Motor neuron (in vitro differentiated cells): ENCODE data around the gene C2CD3. TPM values are rescaled to one million over a fixed set of nuclear protein-coding genes. Genes with fewer than 3 reads are reported as not detected.
"Not testable (repeated sequence)": the region's sequence is repeated elsewhere in the genome, so short reads cannot be mapped to it uniquely, and the experiment has no call there.

Experiments
- ATAC-seq, 8 experiments: fragments of 200-7000 bp; cut with Tn5 transposase; replicated peaks in 6 of 8; 2 replicates each; pipeline ENCODE4 v1.8.0; 2021; ENCODE audit warnings: mild to moderate bottlenecking in 8 of 8, moderate library complexity in 8 of 8
- H3K27ac ChIP-seq, 2 donors: fragments of 250-450 bp; sonication (Bioruptor Pico); 2 replicates each; pipeline ENCODE4 v1.9.0; 2021; ENCODE audit warnings: antibody characterized with exemption in 2 of 2, mild to moderate bottlenecking in 2 of 2, moderate library complexity in 1 of 2
- H3K4me1 ChIP-seq, 2 donors: fragments of 250-450 bp; sonication (Bioruptor Pico); replicated peaks in 1 of 2; 2 replicates each; pipeline ENCODE4 v1.6.1; 2021; ENCODE audit warnings: antibody characterized with exemption in 2 of 2, mild to moderate bottlenecking in 2 of 2, moderate library complexity in 1 of 2
- H3K4me3 ChIP-seq, 5 donors: fragments of 250-450 bp; sonication (Bioruptor Pico); 2 replicates each; pipeline ENCODE4 v1.9.0; 2021; ENCODE audit warnings: antibody characterized with exemption in 5 of 5, mild to moderate bottlenecking in 5 of 5, moderate library complexity in 4 of 5
- WGBS, 10 experiments: fragments of 450-650 bp; shearing (Covaris generic); methylation state at CpG; one replicate each; pipeline ENCODE4 v1.0.0; 2022; 5-methylcytosine and 5-hydroxymethylcytosine counted together
- in situ Hi-C, 9 experiments: fragments of 400-800 bp; cut with MboI; loops; one replicate each; pipeline ENCODE4 v1.15.0; 2021; ENCODE audit warnings: low sequenced_read_pairs in 9 of 9, low pct_unique_long_range_greater_than_20kb in 2 of 9; ENCODE audit not compliant: unreplicated experiment in 9 of 9
- total RNA-seq, 8 experiments: library from RNA; unstranded; fragments of 300-600 nt; gene quantifications; 2 replicates each; pipeline versions ENCODE4 v1.2.3 to v1.2.4, GENCODE V29; 2022

Gene C2CD3
- total RNA-seq, 8 experiments from 2014 or later = 8.0 to 26.3 (median 15.2) TPM

DNA sequence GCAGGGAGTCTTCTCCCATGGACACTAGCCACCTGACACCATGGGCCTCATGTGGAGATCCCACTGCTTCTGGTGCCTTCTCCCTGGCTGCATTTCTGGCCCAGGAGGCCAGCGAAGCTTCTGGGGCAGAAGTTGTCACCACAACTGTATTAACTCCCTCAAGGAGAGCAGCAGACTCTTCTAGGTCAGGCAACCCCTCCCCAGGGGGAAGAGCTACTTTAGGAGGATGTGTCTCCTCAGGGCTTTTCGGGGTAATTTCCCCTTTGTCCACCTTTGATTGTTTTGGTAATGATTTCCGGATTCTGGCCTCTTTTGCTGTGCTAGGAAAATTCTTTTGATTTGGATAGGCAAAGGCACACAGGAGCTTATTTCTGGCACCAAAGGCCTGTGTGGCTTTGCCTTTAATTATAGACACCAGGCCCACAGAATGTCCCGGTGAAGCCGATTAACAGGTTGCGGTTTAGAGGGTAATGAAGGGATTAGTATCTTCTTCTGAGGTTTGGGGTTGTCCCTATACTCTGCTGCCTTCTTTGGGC, 179.3 kb downstream of the C2CD3 start:
- Histone ChIP-seq H3K4me3 (no peak overlapping the region), H3K27ac (no peak overlapping the region), H3K4me1 (no peaks in the 10 kb centered on the region)
- 71 to 79% (median 76%) methylated on average over 3 to 6 of the region's 6 CpGs; no CpG with 5 or more reads in 6 of the 10 experiments for WGBS, 10 experiments
- no peak for ATAC-seq
- in situ Hi-C loops = no loop called here

DNA sequence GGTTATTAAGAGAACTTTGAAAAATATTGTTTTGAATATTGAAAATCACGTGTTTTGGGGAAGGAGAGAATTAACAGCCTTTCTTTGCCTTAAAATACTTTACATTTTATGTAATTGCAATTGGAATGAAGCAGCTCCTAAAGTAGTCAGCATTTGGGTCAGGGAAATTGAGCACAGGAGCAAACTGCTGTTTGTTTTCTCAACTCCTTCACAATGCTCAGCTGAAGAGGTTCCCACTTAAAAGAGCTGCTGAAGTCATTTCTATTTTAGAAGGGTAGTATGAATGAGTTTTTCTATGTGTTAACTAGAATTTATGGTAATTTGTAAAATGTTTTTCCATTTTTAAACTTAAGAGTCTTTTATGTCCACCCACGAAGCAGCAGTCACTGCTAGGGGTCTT, 180.1 kb downstream of the C2CD3 start:
- ATAC-seq = no peak
- H3K4me1 ChIP-seq = no peaks in the 10 kb centered on the region
- no peak overlapping the region for H3K4me3 ChIP-seq
- no peak overlapping the region for H3K27ac ChIP-seq
- WGBS, 10 experiments = 0 to 83% (median 41%) methylated on average over 1 to 2 of the region's 2 CpGs; no CpG with 5 or more reads in 3 of the 10 experiments
- in situ Hi-C loops = no loop called here

DNA sequence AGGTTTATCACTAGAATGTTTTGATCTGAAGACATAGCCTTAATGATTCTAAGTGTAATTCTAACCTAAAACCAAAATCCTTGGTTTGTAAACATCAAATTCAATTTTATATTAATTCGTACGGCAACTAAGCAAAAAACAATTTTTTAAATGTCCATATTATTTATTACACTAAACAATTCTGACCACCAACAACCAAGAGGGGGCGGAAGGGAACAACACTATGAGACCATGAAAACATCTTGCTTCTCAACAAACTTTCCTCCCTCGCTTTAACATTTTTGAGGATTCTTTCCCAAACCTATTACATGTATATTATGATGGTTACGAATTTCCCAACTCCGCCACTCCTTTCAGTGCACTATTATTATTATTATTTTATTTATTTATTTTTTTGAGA, 181.6 kb downstream of the C2CD3 start:
- 75 to 96% (median 88%) methylated on average over 3 to 6 of the region's 6 CpGs for WGBS, 10 experiments
- Histone ChIP-seq H3K4me3 (no peak overlapping the region), H3K27ac (no peak overlapping the region), H3K4me1 (peaks cover 0 to under 1% of the 10 kb centered on the region in 2 donors)
- in situ Hi-C loops = no loop called here
- ATAC-seq = no peak

DNA sequence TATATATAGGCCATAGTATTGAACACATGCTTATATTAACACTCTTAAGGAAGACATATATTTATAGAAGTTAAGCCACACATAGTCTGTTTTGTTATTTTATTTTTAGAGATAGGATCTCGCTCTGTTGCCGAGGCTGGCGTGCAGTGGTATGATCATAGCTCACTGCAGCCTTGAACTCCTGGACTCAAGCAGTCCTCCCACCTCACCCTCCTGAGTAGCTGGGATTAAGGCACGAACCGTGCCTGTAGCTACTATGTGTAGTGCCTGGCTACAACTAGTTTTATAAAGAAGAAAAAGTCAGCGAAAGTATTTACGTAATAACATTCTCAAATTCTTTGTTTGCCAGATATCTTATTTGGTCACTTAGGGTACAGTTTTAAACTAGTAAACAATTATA, 182.6 kb downstream of the C2CD3 start:
- Histone ChIP-seq H3K27ac (no peak overlapping the region), H3K4me1 (peaks cover 3 to 6% of the 10 kb centered on the region in 2 donors), H3K4me3 (no peak overlapping the region)
- no peak for ATAC-seq
- 81 to 100% (median 97%) methylated on average over 2 to 7 of the region's 7 CpGs; no CpG with 5 or more reads in 2 of the 10 experiments for WGBS, 10 experiments
- in situ Hi-C loops = no loop called here

DNA sequence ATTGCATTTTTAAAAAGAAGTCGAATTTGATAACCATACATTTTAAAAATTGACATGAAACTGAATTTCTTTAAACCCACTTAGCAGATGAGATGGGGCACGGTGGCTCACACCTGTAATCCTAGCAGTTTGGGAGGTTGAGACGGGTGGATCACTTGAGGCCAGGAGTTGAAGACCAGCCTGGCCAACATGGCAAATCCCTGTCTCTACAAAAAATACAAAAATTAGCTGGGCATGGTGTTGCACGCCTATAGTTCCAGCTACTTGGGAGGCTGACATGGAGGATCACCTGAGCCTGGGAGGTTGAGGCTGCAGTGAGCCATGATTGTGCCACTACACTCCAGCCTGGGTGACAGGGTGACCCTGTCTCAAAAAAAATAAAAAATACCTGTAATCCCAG, 185.1 kb downstream of the C2CD3 start:
- ATAC-seq, H3K27ac ChIP-seq, H3K4me3 ChIP-seq, in situ Hi-C loops: not testable (repeated sequence)
- WGBS, 10 experiments = 27 to 100% (median 75%) methylated on average over 1 to 3 of the region's 4 CpGs
- peaks cover 3 to 11% of the 10 kb centered on the region in 2 donors for H3K4me1 ChIP-seq

DNA sequence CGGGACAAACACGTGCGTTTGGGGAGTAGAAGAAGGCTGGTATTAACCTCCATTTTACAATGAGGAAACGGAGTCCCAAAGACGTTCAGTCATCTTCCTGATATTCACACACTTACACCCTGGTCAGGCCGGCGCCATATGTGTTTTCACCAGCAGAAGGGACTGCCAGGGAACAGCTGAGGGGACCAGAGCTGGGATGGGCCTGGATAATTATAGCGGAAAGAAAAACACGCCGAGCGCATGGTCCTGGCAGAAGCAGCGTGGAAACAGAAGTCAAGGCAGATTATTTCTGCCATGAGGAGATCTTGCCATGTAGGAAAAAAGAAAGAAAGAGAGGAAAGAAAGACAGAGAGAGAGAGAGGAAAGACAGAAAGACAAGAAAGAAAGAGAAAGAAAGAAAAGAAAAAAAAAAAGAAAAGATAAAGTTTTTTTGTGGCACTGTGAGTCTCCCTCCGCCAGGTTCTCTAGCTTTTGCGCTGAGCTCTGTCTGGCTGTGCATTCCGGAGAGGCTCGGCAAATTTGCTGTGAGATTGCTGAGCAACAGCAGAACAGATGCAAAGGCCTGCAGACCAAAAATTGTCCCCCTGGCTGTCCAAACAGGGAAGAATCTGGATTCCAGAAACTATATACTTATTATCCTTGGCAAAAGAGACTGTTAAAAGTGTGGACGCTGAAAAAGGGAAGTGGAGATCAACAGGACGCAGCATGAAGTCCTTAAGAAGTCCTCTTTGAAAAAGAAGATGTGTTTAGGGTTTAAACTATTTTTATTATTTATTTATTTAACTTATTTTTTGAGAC, 186.9 kb downstream of the C2CD3 start:
- no peak for ATAC-seq
- in situ Hi-C loops = no loop called here
- WGBS, 10 experiments = 49 to 96% (median 66%) methylated on average over 4 to 16 of the region's 18 CpGs
- Histone ChIP-seq H3K4me3 (peak overlapping the region; percentile 43 to 53 (median 51)), H3K4me1 (peaks cover 3 to 11% of the 10 kb centered on the region in 2 donors), H3K27ac (peak overlapping the region in 1 of 2 donors; percentile 30)

DNA sequence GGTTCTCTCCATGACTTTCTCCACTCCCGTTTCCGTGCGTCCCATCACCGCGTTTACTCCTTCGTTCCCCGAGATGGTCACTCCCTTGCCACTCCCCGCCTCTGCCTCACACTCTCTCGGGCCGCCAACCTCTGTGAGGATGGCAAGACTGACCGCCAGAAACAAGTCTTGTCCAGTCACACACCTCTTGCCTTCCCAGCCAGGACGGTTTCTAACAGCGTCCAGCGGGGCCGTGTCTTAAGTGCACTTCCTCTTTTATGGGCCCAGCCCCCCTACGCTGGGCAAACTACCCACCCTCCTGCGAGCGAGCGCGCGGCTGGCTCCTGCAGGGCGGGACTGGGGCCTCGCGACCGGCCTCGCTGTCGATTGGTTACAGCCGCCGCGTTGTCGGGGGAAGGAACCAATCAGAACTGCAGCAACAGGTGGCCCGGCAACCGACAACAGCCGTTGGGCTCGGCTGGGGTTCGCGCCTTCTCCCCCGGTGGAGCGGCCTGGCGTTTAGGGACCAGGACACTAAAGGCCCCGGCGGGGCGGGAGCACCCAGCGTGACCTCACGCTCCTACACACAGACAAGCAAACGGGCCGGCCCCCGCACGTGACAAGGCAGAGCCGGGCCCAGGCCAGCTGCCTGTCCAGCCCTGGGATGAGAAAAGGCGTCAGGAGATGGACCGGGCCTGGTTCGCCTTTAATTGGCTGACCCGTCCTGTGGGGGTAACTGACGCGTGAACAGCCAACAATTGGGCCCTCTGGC, 187.6 kb downstream of the C2CD3 start:
- in situ Hi-C loops = no loop called here
- WGBS, 10 experiments = 0 to 2% (median 0%) methylated on average over 1 to 9 of the region's 56 CpGs; no CpG with 5 or more reads in 3 of the 10 experiments
- Histone ChIP-seq H3K4me3 (peak overlapping the region; percentile 43 to 53 (median 51)), H3K27ac (peak overlapping the region in 1 of 2 donors; percentile 66), H3K4me1 (peaks cover 3 to 11% of the 10 kb centered on the region in 2 donors)
- ATAC-seq = peak; percentile 82 to 93 (median 88)

DNA sequence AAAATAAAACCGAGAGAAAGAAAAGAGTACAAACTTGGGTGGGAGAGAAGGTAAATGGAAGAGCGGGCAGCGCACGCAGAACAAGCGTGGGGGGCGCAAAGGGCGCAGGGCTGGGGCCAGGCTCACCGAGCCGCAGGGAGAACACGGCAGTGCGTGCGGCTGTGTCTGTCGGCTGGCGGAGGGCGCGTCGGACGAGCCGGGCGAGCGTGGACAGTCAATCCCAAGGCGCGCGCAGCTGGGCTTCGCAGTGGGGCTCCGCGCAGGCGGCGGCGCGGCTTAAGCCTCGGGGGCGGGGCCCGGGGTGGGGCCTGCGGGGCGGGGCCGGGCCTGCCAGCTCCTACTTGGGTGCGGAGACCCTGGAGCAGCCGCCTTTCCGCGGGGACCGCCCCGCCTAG, 188.2 kb downstream of the C2CD3 start, which contains the start of gene UCP2:
UCP2 (minus strand) TSS at position 249 of the 395 bp plus-strand sequence. CDS start 4,465 bp downstream, outside the sequence.
- peaks cover 3 to 11% of the 10 kb centered on the region in 2 donors for H3K4me1 ChIP-seq
- in situ Hi-C loops = no loop called here
- WGBS, 10 experiments = 0% methylated on average over 1 to 11 of the region's 43 CpGs; no CpG with 5 or more reads in 3 of the 10 experiments
- ATAC-seq = peak; percentile 65 to 87 (median 80)
- peak within 1 kb of the TSS; percentile 43 to 53 (median 51) for H3K4me3 ChIP-seq
- peak within 1 kb of the TSS in 1 of 2 donors; percentile 66 for H3K27ac ChIP-seq

DNA sequence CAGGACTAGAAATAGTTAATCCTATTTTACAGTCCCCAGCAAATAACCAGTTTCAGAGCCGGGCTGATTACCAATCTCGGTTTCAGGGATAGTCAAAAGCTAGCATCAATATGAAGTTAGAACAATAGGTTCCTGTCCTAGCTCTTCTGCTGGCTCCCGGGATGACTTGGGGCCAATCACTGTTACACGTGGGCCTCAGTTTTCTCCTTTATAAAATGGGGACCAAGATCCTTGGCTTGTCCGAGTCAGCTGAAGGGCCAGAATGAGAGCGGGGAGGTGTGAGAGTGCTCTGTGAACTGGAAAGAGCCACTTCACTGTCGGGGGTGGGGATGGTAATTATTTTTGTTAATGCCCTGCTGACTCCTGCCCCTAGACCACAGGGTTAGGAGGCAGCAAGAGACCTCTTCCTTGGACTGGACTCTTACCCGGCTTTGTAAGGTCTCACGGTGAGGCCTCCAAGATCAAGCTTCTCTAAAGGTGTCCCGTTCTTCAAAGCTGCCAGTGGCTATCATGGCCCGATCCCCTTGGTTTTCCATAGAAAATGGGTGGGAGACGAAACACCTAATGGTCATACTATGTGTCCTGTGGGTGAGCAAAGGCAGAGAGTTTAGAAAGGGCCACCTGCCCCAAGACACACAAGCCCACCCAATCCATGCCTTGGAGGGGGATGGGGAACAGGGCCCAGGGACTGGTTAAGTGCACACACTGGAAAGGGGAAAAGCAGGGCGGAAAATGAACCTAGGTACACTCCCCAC, 189.6 kb downstream of the C2CD3 start:
- in situ Hi-C loops = no loop called here
- WGBS, 10 experiments = 33 to 100% (median 80%) methylated on average over 1 to 7 of the region's 13 CpGs; no CpG with 5 or more reads in 1 of the 10 experiments
- peaks cover 3 to 11% of the 10 kb centered on the region in 2 donors for H3K4me1 ChIP-seq
- H3K27ac ChIP-seq = no peak overlapping the region
- ATAC-seq = no peak
- peak overlapping the region in 2 of 5 donors; percentile 51 to 53 for H3K4me3 ChIP-seq

DNA sequence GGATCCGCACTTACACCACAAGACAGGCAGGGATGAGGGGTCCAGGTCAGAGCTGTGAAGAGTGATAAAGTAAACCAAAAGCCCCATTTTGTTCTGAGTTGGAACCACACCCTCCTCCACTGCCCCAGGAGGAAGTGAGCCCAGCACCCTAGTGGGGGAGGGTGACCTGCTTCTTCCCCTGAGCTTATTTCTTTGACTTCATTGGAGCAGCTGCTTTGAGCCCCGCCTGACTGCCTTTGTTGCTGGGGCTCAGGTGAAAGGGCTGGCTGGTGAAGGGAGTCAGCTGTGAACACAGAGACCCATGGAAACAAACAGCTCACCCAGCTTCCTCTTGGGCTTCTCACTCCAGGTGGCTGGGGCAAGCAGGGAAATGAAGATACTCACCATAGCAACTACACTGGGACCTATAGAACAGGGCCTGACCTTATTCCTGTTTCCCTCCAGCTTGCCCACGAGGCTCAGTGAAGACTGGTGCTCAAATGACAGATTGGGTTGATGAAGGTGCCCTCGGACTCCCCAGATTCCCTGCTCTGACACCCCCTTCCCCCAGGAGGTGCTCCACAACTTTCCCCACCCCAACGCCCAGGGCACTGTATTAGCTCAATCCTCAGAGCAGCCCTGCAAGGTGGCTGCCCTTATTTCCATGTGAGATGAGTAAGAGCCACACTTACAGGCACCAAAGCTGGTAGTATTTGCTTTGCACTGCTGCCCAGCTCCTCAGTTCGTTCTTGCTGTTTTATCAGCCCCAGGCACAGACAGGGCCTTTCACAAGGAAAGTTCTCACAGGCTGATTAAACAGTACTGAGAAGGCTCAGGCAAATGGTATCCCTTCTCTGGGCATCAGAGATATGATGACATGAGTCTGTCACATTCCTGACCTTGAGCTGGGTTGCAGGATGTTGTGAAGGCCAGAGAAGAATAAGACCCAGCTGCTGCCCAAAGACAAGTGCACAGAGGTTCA, 190.5 kb downstream of the C2CD3 start:
- peak in 1 of 8 experiments; percentile 4 for ATAC-seq
- no peak overlapping the region for H3K27ac ChIP-seq
- H3K4me1 ChIP-seq = peaks cover 3 to 11% of the 10 kb centered on the region in 2 donors
- in situ Hi-C loops = no loop called here
- WGBS, 10 experiments = 50 to 100% (median 100%) methylated on average over 1 to 4 of the region's 6 CpGs; no CpG with 5 or more reads in 3 of the 10 experiments
- no peak overlapping the region for H3K4me3 ChIP-seq

DNA sequence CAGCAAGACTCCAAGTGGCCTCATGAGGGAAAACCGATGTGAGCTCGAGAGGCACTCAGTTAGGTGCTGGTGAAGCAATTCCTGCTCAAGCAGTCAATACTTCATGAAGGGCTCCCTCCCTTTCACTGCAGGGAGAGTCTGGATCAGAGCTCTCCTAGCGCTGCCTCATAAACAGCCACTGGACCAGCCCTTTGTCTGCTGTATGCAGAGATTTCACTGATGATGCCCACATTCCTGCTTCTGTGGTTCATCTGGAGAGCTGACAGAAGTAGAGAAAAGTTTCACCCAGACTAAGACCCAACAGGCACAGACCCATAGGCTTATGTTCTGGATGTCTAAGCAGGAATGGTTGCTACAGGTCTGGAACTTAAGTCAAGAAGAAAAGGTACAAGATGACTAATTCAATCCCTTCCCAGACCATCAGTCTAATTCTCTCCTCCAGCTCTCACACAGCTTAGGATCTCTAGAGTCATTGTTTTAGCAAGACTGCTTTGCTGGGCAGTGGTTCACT, 192.2 kb downstream of the C2CD3 start:
- ATAC-seq = no peak
- Histone ChIP-seq H3K27ac (no peak overlapping the region), H3K4me3 (no peak overlapping the region), H3K4me1 (peaks cover under 1 to 5% of the 10 kb centered on the region in 2 donors)
- WGBS, 10 experiments = 90 to 100% (median 98%) methylated on average over 2 to 3 of the region's 3 CpGs; no CpG with 5 or more reads in 4 of the 10 experiments
- in situ Hi-C loops = no loop called here
